Karpas-422 (cell line): Measurements from ENCODE around the gene TMPRSS15. TPM values are rescaled to one million over a fixed set of nuclear protein-coding genes. Genes with fewer than 3 reads are reported as not detected.
"Not testable (repeated sequence)": the region's sequence is repeated elsewhere in the genome, so short reads cannot be mapped to it uniquely, and the experiment has no call there.

ENCODE experiments used
- DNase-seq: peaks from one replicate; pipeline ENCODE4 v3.0.0-alpha.2; 2015
- H2AFZ ChIP-seq: fragments of 200-600 bp; sonication (generic); 2 replicates; pipeline ENCODE4 v1.6.1; 2014; ENCODE audit warnings: antibody characterized with exemption, low read length, mixed read lengths
- H3K27ac ChIP-seq: fragments of 200-600 bp; sonication (generic); 2 replicates; pipeline ENCODE4 v1.5.1; 2014; ENCODE audit warnings: mild to moderate bottlenecking, low read length, moderate library complexity
- H3K27me3 ChIP-seq: fragments of 200-600 bp; sonication (generic); 2 replicates; pipeline ENCODE4 v1.6.1; 2014; ENCODE audit warnings: low read length, mixed read lengths
- H3K36me3 ChIP-seq: fragments of 200-600 bp; sonication (generic); 2 replicates; pipeline ENCODE4 v1.6.1; 2014; ENCODE audit warnings: low read length, mixed read lengths; ENCODE audit not compliant: insufficient read depth
- H3K4me1 ChIP-seq: fragments of 200-600 bp; sonication (generic); 2 replicates; pipeline ENCODE4 v1.6.1; 2014; ENCODE audit warnings: mild to moderate bottlenecking, low read length, mixed read lengths
- H3K4me2 ChIP-seq: fragments of 200-600 bp; sonication (generic); 2 replicates; pipeline ENCODE4 v1.6.1; 2014; ENCODE audit warnings: low read length, low read depth, mild to moderate bottlenecking; ENCODE audit not compliant: poor library complexity, severe bottlenecking
- H3K4me3 ChIP-seq: fragments of 200-600 bp; sonication (generic); 2 replicates; pipeline ENCODE4 v1.5.1; 2014; ENCODE audit warnings: mild to moderate bottlenecking, antibody characterized with exemption, low read length, mixed read lengths
- H3K79me2 ChIP-seq: fragments of 200-600 bp; sonication (generic); 2 replicates; pipeline ENCODE4 v1.6.1; 2014; ENCODE audit warnings: mild to moderate bottlenecking, low read length, mixed read lengths
- H3K9ac ChIP-seq: fragments of 200-600 bp; sonication (generic); 2 replicates; pipeline ENCODE4 v1.6.0; 2014; ENCODE audit warnings: low read length
- H3K9me2 ChIP-seq: fragments of 200-600 bp; sonication (generic), shearing (Covaris generic); replicated peaks from 2 replicates; pipeline ENCODE4 v1.6.0; 2014; ENCODE audit warnings: mild to moderate bottlenecking, low read length, moderate library complexity; ENCODE audit not compliant: insufficient read depth
- H3K9me3 ChIP-seq: fragments of 300-700, 200-600 bp; sonication (generic); 2 replicates; pipeline ENCODE4 v1.6.1; 2014; ENCODE audit warnings: low read length, mixed read lengths
- H4K20me1 ChIP-seq: fragments of 200-600 bp; sonication (generic); 2 replicates; pipeline ENCODE4 v1.6.1; 2014; ENCODE audit warnings: mild to moderate bottlenecking, antibody characterized with exemption, low read length, low read depth; ENCODE audit not compliant: insufficient read depth
- total RNA-seq: library from RNA; depleted of rRNA; stranded (reverse); fragments of >200 nt; shearing (Covaris generic); gene quantifications from 2 replicates; pipeline ENCODE4 v1.2.3, GENCODE V29; 2014; ENCODE audit warnings: low replicate concordance

Gene TMPRSS15
- total RNA-seq, 1 experiment from 2014 or later, result 0.19 TPM

- Histone ChIP-seq H3K9ac (no peak overlapping the region), H3K4me1 (no peaks in the 10 kb centered on the region), H3K4me2 (no peak overlapping the region), H3K79me2 (no peaks in the 10 kb centered on the region), H4K20me1 (no peaks in the 10 kb centered on the region), H3K4me3 (no peak overlapping the region), H2AFZ (no peak overlapping the region), H3K27ac (no peak overlapping the region), H3K9me3 (peaks cover 24% of the 10 kb centered on the region), H3K9me2 (no peaks in the 10 kb centered on the region), H3K36me3 (no peaks in the 10 kb centered on the region), H3K27me3 (no peaks in the 10 kb centered on the region)
- no peak for DNase-seq
Observed at GRCh38 chr21:18411565-18411964, 8.0 kb upstream of the TMPRSS15 start.

DNA sequence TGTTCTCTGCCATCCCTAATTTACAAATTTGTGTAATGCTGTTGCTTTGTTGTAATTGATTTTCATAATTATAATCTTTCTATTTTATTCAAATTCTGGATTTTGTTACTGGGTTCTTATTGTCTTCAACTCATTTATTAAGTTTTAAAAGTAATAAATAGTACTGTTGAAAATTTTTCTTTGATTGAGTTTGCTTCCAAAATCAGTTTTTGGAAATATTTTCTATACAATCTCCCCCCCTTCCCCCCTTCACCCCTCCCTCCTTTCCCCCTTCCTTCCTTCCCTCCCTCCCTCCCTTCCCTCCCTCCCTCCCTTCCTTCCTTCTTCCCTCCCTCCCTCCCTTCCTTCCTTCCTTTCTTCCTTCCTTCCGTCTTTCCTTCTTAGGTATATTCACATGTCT lies 6.0 kb upstream of the TMPRSS15 start:
- H3K9me3 ChIP-seq, result peaks cover 17% of the 10 kb centered on the region
- no peak overlapping the region for H3K4me2 ChIP-seq

DNA sequence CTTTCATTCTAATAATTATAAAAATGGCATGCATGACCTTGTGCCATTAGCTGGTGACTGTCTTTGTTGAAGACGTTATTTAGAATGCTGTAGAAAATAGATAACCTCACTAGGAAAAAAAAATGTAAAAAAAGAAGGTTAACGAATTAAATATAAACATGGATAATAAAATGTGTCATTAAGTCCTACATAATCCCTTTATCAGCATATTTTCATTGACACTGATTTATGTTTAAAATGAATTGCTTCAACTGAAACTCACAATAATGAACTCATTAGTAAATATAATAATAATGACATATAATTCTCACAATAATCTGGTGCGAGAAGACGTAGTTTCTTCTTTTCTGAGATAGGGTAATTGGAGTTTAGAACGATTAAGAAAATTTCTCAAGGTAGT lies 4.7 kb downstream of the TMPRSS15 start:
- H4K20me1 ChIP-seq, result no peaks in the 10 kb centered on the region
- H3K36me3 ChIP-seq, result no peaks in the 10 kb centered on the region
- H3K27me3 ChIP-seq, result no peaks in the 10 kb centered on the region
- H3K9me3 ChIP-seq, result peaks cover 13% of the 10 kb centered on the region
- DNase-seq, result no peak
- H3K27ac ChIP-seq, result no peak overlapping the region
- H3K79me2 ChIP-seq, result no peaks in the 10 kb centered on the region
- H3K9me2 ChIP-seq, result no peaks in the 10 kb centered on the region
- no peak overlapping the region for H2AFZ ChIP-seq
- H3K4me1 ChIP-seq, result peaks cover 3% of the 10 kb centered on the region; the same call in 1 of the 2 replicates
- no peak overlapping the region for H3K4me2 ChIP-seq
- H3K9ac ChIP-seq, result no peak overlapping the region
- H3K4me3 ChIP-seq, result no peak overlapping the region

More for the DNA sequence above, 6.0 kb upstream of the TMPRSS15 start:
- no peak for DNase-seq
- no peaks in the 10 kb centered on the region for H4K20me1 ChIP-seq
- H3K4me3 ChIP-seq, result no peak overlapping the region
- H3K27me3 ChIP-seq, result no peaks in the 10 kb centered on the region
- no peaks in the 10 kb centered on the region for H3K36me3 ChIP-seq
- H3K79me2 ChIP-seq, result no peaks in the 10 kb centered on the region
- no peak overlapping the region for H2AFZ ChIP-seq
- H3K4me1 ChIP-seq, result no peaks in the 10 kb centered on the region
- no peak overlapping the region for H3K27ac ChIP-seq
- no peaks in the 10 kb centered on the region for H3K9me2 ChIP-seq
- H3K9ac ChIP-seq, result no peak overlapping the region

- Histone ChIP-seq H3K4me3 (no peak overlapping the region), H3K79me2 (no peaks in the 10 kb centered on the region), H3K9ac (no peak overlapping the region), H3K4me1 (no peaks in the 10 kb centered on the region), H3K9me2 (no peaks in the 10 kb centered on the region), H3K36me3 (no peaks in the 10 kb centered on the region), H3K9me3 (peaks cover 28% of the 10 kb centered on the region), H2AFZ (no peak overlapping the region), H4K20me1 (no peaks in the 10 kb centered on the region), H3K4me2 (no peak overlapping the region), H3K27ac (no peak overlapping the region), H3K27me3 (no peaks in the 10 kb centered on the region)
- DNase-seq, result no peak
Observed at GRCh38 chr21:18387994-18388393, 15.6 kb downstream of the TMPRSS15 start.

GRCh38 chr21:18384771-18385170 lies 18.8 kb downstream of the TMPRSS15 start:
- H3K9me2 ChIP-seq, result no peaks in the 10 kb centered on the region
- peak; percentile 64 for DNase-seq
- no peaks in the 10 kb centered on the region for H3K4me1 ChIP-seq
- H3K9me3 ChIP-seq, result peaks cover 22% of the 10 kb centered on the region
- H3K4me2 ChIP-seq, result no peak overlapping the region
- no peaks in the 10 kb centered on the region for H4K20me1 ChIP-seq
- H3K79me2 ChIP-seq, result no peaks in the 10 kb centered on the region
- H2AFZ ChIP-seq, result no peak overlapping the region
- no peaks in the 10 kb centered on the region for H3K36me3 ChIP-seq
- H3K9ac ChIP-seq, result no peak overlapping the region
- H3K27me3 ChIP-seq, result no peaks in the 10 kb centered on the region
- H3K4me3 ChIP-seq, result no peak overlapping the region
- H3K27ac ChIP-seq, result no peak overlapping the region

GRCh38 chr21:18382934-18383619 lies 20.5 kb downstream of the TMPRSS15 start:
- not testable (repeated sequence) for H3K36me3 ChIP-seq, H3K9ac ChIP-seq, H3K4me1 ChIP-seq, H3K27me3 ChIP-seq, H3K4me3 ChIP-seq, H3K79me2 ChIP-seq, DNase-seq, H3K9me2 ChIP-seq, H2AFZ ChIP-seq, H3K27ac ChIP-seq, H4K20me1 ChIP-seq, H3K4me2 ChIP-seq
- H3K9me3 ChIP-seq, result peaks cover 25% of the 10 kb centered on the region

DNA sequence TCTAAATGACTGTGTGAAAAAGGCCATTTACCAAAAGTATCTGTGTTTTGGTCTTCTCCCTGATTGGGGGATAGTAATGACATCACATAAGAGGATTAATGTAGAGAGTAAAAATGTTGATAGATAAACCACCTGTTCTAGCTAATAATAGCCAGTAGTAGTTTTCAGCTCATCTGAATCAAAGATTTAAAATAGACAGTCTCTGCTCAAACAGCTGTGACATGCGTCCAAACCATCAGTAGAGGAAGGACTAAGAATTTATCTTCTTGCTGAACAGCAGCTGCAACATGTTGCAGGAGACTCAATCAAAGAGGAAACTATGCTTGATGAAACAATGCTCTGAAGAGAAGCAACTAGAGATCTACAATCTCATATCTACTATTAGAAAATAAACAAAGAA lies 21.4 kb downstream of the TMPRSS15 start:
- Histone ChIP-seq H3K9me3 (peaks cover 25% of the 10 kb centered on the region), H3K9ac (no peak overlapping the region), H3K4me3 (no peak overlapping the region), H3K4me1 (no peaks in the 10 kb centered on the region), H3K36me3 (no peaks in the 10 kb centered on the region), H3K27ac (no peak overlapping the region), H3K4me2 (no peak overlapping the region), H3K9me2 (no peaks in the 10 kb centered on the region), H3K27me3 (no peaks in the 10 kb centered on the region), H3K79me2 (no peaks in the 10 kb centered on the region), H4K20me1 (no peaks in the 10 kb centered on the region), H2AFZ (no peak overlapping the region)
- DNase-seq, result no peak

GRCh38 chr21:18373606-18374005 lies 30.0 kb downstream of the TMPRSS15 start:
- DNase-seq, result no peak
- H3K36me3 ChIP-seq, result no peaks in the 10 kb centered on the region
- H3K79me2 ChIP-seq, result no peaks in the 10 kb centered on the region
- H2AFZ ChIP-seq, result no peak overlapping the region
- H4K20me1 ChIP-seq, result no peaks in the 10 kb centered on the region
- peaks cover 12% of the 10 kb centered on the region; the same call in 1 of the 2 replicates for H3K9me3 ChIP-seq
- H3K27ac ChIP-seq, result no peak overlapping the region
- H3K9me2 ChIP-seq, result no peaks in the 10 kb centered on the region
- H3K4me3 ChIP-seq, result no peak overlapping the region
- H3K4me2 ChIP-seq, result no peak overlapping the region
- H3K27me3 ChIP-seq, result no peaks in the 10 kb centered on the region
- H3K9ac ChIP-seq, result no peak overlapping the region
- H3K4me1 ChIP-seq, result no peaks in the 10 kb centered on the region
